ENCODE results near the gene MEGF11. TPM values are rescaled to one million over a fixed set of nuclear protein-coding genes. Genes with fewer than 3 reads are reported as not detected.

The MEGF11 gene
- total and polyA plus RNA-seq, 2 donors (not counting 1 experiment from before 2014, with no cell fraction given) = under 0.01 TPM; not detected in 1

DNA sequence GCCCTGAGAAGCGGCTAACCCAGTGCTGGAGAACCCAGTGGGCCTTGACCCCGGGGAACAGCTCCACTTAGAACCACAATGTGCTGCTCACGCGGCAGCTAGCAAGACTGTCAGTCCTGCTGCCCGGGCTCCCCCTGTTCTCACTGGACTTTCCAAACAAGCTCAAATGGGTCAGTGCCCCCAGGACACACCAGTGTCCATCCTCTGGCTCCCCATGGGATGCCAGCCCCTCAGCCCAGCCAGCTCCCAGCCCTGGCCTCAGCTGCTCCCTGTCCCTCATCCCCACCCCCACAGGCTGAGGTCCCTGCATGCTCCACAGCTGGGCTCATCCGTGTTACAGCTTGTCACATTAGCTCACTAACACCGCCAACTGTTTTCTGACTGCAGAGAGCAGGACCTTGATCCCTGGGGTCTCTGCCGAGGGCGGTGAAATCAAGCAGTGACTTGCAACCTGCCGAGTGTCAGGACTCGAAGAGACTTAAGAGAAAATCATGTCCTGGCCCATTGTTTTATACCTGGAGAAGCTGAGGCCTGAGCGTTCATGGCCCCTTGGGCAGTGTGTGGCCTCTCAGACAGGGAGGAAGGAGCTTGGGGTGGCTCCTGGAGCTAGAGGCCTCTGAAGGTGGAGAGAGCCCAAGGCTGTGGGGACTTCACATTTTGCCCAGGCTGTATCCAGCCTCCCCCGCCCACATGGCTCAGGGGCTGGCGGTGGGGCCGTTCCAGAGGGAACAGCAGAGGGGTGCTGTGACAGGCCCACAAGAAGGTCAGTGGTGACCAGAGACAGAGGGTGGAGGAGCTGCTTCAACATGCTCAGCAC is 157.5 kb downstream of the MEGF11 start:
- Histone ChIP-seq H3K4me1 (ENCODE audit: control insufficient read depth, extremely low read depth, insufficient read depth, low read length) (no peaks in the 10 kb centered on the region), H3K27ac (ENCODE audit: insufficient read depth, low read length) (no peak overlapping the region), H3K27me3 (ENCODE audit: control insufficient read depth, insufficient read depth, low read length) (peaks cover 19% of the 10 kb centered on the region), H3K36me3 (ENCODE audit: control insufficient read depth, insufficient read depth, low read length) (no peaks in the 10 kb centered on the region), H3K4me3 (replicated peaks in 1 of 4; ENCODE audit: control extremely low read depth in 1 of 4, insufficient read depth in 1 of 4, low read depth in 3 of 4, low read length in 4 of 4) (no peak overlapping the region), H3K4me2 (ENCODE audit: extremely low read depth, insufficient read depth, low read length) (no peak overlapping the region), H3K9ac (ENCODE audit: insufficient read depth, low read length) (no peak overlapping the region), H4K20me1 (ENCODE audit: control insufficient read depth, extremely low read depth, insufficient read depth, low read length) (no peaks in the 10 kb centered on the region), H3K79me2 (ENCODE audit: control insufficient read depth, insufficient read depth, low read length) (no peaks in the 10 kb centered on the region), H2AFZ (ENCODE audit: low read length) (no peak overlapping the region), H3K9me3 (ENCODE audit: control insufficient read depth, insufficient read depth, low read depth, low read length) (no peaks in the 10 kb centered on the region)
- TF ChIP-seq EZH2 (IDR thresholded peaks at IDR 0.05; ENCODE audit: low read length, missing control alignments) = no peak
- TF ChIP-seq, protein P1, sequence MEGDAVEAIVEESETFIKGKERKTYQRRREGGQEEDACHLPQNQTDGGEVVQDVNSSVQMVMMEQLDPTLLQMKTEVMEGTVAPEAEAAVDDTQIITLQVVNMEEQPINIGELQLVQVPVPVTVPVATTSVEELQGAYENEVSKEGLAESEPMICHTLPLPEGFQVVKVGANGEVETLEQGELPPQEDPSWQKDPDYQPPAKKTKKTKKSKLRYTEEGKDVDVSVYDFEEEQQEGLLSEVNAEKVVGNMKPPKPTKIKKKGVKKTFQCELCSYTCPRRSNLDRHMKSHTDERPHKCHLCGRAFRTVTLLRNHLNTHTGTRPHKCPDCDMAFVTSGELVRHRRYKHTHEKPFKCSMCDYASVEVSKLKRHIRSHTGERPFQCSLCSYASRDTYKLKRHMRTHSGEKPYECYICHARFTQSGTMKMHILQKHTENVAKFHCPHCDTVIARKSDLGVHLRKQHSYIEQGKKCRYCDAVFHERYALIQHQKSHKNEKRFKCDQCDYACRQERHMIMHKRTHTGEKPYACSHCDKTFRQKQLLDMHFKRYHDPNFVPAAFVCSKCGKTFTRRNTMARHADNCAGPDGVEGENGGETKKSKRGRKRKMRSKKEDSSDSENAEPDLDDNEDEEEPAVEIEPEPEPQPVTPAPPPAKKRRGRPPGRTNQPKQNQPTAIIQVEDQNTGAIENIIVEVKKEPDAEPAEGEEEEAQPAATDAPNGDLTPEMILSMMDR (conservative IDR thresholded peaks at IDR 0.05 in 1 of 2, IDR thresholded peaks at IDR 0.05 in 1 of 2; ENCODE audit: low read depth in 1 of 2, low read length in 2 of 2) = no peak
- no peak for DNase-seq (ENCODE audit: low read depth in 2 of 2)

GRCh38 chr15:66094331-66094730 is 159.2 kb downstream of the MEGF11 start:
- H3K9me3 ChIP-seq (ENCODE audit: control insufficient read depth, insufficient read depth, low read depth, low read length) = no peaks in the 10 kb centered on the region
- peaks cover 14% of the 10 kb centered on the region for H3K27me3 ChIP-seq (ENCODE audit: control insufficient read depth, insufficient read depth, low read length)
- H3K9ac ChIP-seq (ENCODE audit: insufficient read depth, low read length) = no peak overlapping the region
- H3K36me3 ChIP-seq (ENCODE audit: control insufficient read depth, insufficient read depth, low read length) = no peaks in the 10 kb centered on the region
- TF ChIP-seq, protein P1 (conservative IDR thresholded peaks at IDR 0.05 in 1 of 2, IDR thresholded peaks at IDR 0.05 in 1 of 2; ENCODE audit: low read depth in 1 of 2, low read length in 2 of 2) = no peak
- no peak for TF ChIP-seq EZH2 (IDR thresholded peaks at IDR 0.05; ENCODE audit: low read length, missing control alignments)
- no peaks in the 10 kb centered on the region for H4K20me1 ChIP-seq (ENCODE audit: control insufficient read depth, extremely low read depth, insufficient read depth, low read length)
- no peak overlapping the region for H3K27ac ChIP-seq (ENCODE audit: insufficient read depth, low read length)
- H3K4me3 ChIP-seq (replicated peaks in 1 of 4; ENCODE audit: control extremely low read depth in 1 of 4, insufficient read depth in 1 of 4, low read depth in 3 of 4, low read length in 4 of 4) = no peak overlapping the region
- H3K4me1 ChIP-seq (ENCODE audit: control insufficient read depth, extremely low read depth, insufficient read depth, low read length) = no peaks in the 10 kb centered on the region
- no peaks in the 10 kb centered on the region for H3K79me2 ChIP-seq (ENCODE audit: control insufficient read depth, insufficient read depth, low read length)
- H2AFZ ChIP-seq (ENCODE audit: low read length) = no peak overlapping the region
- no peak for DNase-seq (ENCODE audit: low read depth in 2 of 2)
- H3K4me2 ChIP-seq (ENCODE audit: extremely low read depth, insufficient read depth, low read length) = no peak overlapping the region

- no peaks in the 10 kb centered on the region for H3K79me2 ChIP-seq (ENCODE audit: control insufficient read depth, insufficient read depth, low read length)
- no peaks in the 10 kb centered on the region for H4K20me1 ChIP-seq (ENCODE audit: control insufficient read depth, extremely low read depth, insufficient read depth, low read length)
- no peak overlapping the region for H2AFZ ChIP-seq (ENCODE audit: low read length)
- H3K9ac ChIP-seq (ENCODE audit: insufficient read depth, low read length) = no peak overlapping the region
- no peaks in the 10 kb centered on the region for H3K36me3 ChIP-seq (ENCODE audit: control insufficient read depth, insufficient read depth, low read length)
- H3K27ac ChIP-seq (ENCODE audit: insufficient read depth, low read length) = no peak overlapping the region
- no peaks in the 10 kb centered on the region for H3K4me1 ChIP-seq (ENCODE audit: control insufficient read depth, extremely low read depth, insufficient read depth, low read length)
- H3K4me3 ChIP-seq (replicated peaks in 1 of 4; ENCODE audit: control extremely low read depth in 1 of 4, insufficient read depth in 1 of 4, low read depth in 3 of 4, low read length in 4 of 4) = no peak overlapping the region
- no peaks in the 10 kb centered on the region for H3K9me3 ChIP-seq (ENCODE audit: control insufficient read depth, insufficient read depth, low read depth, low read length)
- TF ChIP-seq EZH2 (IDR thresholded peaks at IDR 0.05; ENCODE audit: low read length, missing control alignments) = no peak
- TF ChIP-seq, protein P1 (conservative IDR thresholded peaks at IDR 0.05 in 1 of 2, IDR thresholded peaks at IDR 0.05 in 1 of 2; ENCODE audit: low read depth in 1 of 2, low read length in 2 of 2) = no peak
- no peak overlapping the region for H3K4me2 ChIP-seq (ENCODE audit: extremely low read depth, insufficient read depth, low read length)
- peaks cover 14% of the 10 kb centered on the region for H3K27me3 ChIP-seq (ENCODE audit: control insufficient read depth, insufficient read depth, low read length)
- DNase-seq (ENCODE audit: low read depth in 2 of 2) = no peak
These were observed 161.2 kb downstream of the MEGF11 start for GRCh38 chr15:66092053-66093016.
